ENCODE results near the gene TMEM132E. TPM values are rescaled to one million over a fixed set of nuclear protein-coding genes. Genes with fewer than 3 reads are reported as not detected.

The TMEM132E gene
- total and polyA plus RNA-seq, 10 of the 15 experiments (the other 5 are each of a cell fraction or from before 2014, with no cell fraction given), result not detected

- intact Hi-C loops (cut with micrococcal nuclease; ENCODE audit: unreplicated experiment) (no loop called here), in situ Hi-C loops (cut with MboI) (no loop called here)
- no peak for TF ChIP-seq ZNF217 (IDR thresholded peaks at IDR 0.05)
- FAIRE-seq (no peak), DNase-seq (ENCODE audit: low read depth, low spot score) (no peak), ATAC-seq (no peak)
- Histone ChIP-seq H4K20me1 (ENCODE audit: control insufficient read depth, insufficient read depth) (no peaks in the 10 kb centered on the region), H3K79me2 (ENCODE audit: control insufficient read depth, insufficient read depth, low read length) (no peaks in the 10 kb centered on the region), H3K9me3 (replicated peaks; ENCODE audit: control insufficient read depth, insufficient read depth, low read length) (no peaks in the 10 kb centered on the region), H3K27ac (ENCODE audit: control insufficient read depth, insufficient read depth) (no peak overlapping the region), H3K36me3 (ENCODE audit: control insufficient read depth in 2 of 2, insufficient read depth in 2 of 2, low read length in 1 of 2) (no peaks in the 10 kb centered on the region), H3K27me3 (replicated peaks in 1 of 2; ENCODE audit: control insufficient read depth in 2 of 2, insufficient read depth in 2 of 2, low read length in 1 of 2) (peaks cover 0 to 5% of the 10 kb centered on the region in 2 experiments; a peak in 2 of 4 replicates), H2AFZ (ENCODE audit: control insufficient read depth, low read depth, low read length) (no peak overlapping the region), H3K4me2 (ENCODE audit: control insufficient read depth, insufficient read depth) (no peak overlapping the region), H3K9ac (ENCODE audit: control insufficient read depth, insufficient read depth, low read length) (no peak overlapping the region), H3K4me1 (ENCODE audit: control insufficient read depth, insufficient read depth, low read length) (no peaks in the 10 kb centered on the region), H3K4me3 (no peak overlapping the region)
- SMC1A ChIA-PET (ENCODE audit: uncharacterized antibody, unreplicated experiment), result no interaction called here
- no TSS peak for BruUV-seq (replicated peaks)
- POLR2A ChIA-PET, result no interaction called here
- CTCF ChIA-PET, result no interaction called here
- RAD21 ChIA-PET (ENCODE audit: unreplicated experiment), result no interaction called here
- 29% methylated on average over 7 of the region's 7 CpGs for WGBS (ENCODE audit: insufficient coverage, insufficient replicate concordance, low lambda C conversion rate, missing lambda C conversion rate)
Observed at GRCh38 chr17:34670618-34671017, 91.2 kb downstream of the TMEM132E start.

- H3K4me2 ChIP-seq (ENCODE audit: control insufficient read depth, insufficient read depth), result no peak overlapping the region
- H3K9ac ChIP-seq (ENCODE audit: control insufficient read depth, insufficient read depth, low read length), result no peak overlapping the region
- DNase-seq (ENCODE audit: low read depth, low spot score), result no peak
- H2AFZ ChIP-seq (ENCODE audit: control insufficient read depth, low read depth, low read length), result no peak overlapping the region
- BruUV-seq (replicated peaks), result no TSS peak
- H4K20me1 ChIP-seq (ENCODE audit: control insufficient read depth, insufficient read depth), result no peaks in the 10 kb centered on the region
- no peak for ATAC-seq
- no peaks in the 10 kb centered on the region for H3K36me3 ChIP-seq (ENCODE audit: control insufficient read depth in 2 of 2, insufficient read depth in 2 of 2, low read length in 1 of 2)
- H3K27ac ChIP-seq (ENCODE audit: control insufficient read depth, insufficient read depth), result no peak overlapping the region
- H3K79me2 ChIP-seq (ENCODE audit: control insufficient read depth, insufficient read depth, low read length), result no peaks in the 10 kb centered on the region
- no peaks in the 10 kb centered on the region for H3K9me3 ChIP-seq (replicated peaks; ENCODE audit: control insufficient read depth, insufficient read depth, low read length)
- SMC1A ChIA-PET (ENCODE audit: uncharacterized antibody, unreplicated experiment), result no interaction called here
- peaks cover 0 to 5% of the 10 kb centered on the region in 2 experiments; a peak in 2 of 4 replicates for H3K27me3 ChIP-seq (replicated peaks in 1 of 2; ENCODE audit: control insufficient read depth in 2 of 2, insufficient read depth in 2 of 2, low read length in 1 of 2)
- RAD21 ChIA-PET (ENCODE audit: unreplicated experiment), result no interaction called here
- POLR2A ChIA-PET, result interaction anchor here (0.6 kb wide), 1 partner anchor 547 kb away, joined by 8 read pairs; no protein-coding TSS in a partner anchor
- no peak for FAIRE-seq
- H3K4me3 ChIP-seq, result no peak overlapping the region
- no peaks in the 10 kb centered on the region for H3K4me1 ChIP-seq (ENCODE audit: control insufficient read depth, insufficient read depth, low read length)
- WGBS (ENCODE audit: insufficient coverage, insufficient replicate concordance, low lambda C conversion rate, missing lambda C conversion rate), result 7% methylated on average over 4 of the region's 4 CpGs
- CTCF ChIA-PET, result no interaction called here
- intact Hi-C loops (cut with micrococcal nuclease; ENCODE audit: unreplicated experiment), result no loop called here
- in situ Hi-C loops (cut with MboI), result no loop called here
- TF ChIP-seq HCFC1 (IDR thresholded peaks at IDR 0.05; ENCODE audit: low read length), result no peak
- TF ChIP-seq BCLAF1 (IDR thresholded peaks at IDR 0.05), result no peak
- TF ChIP-seq, protein P1, sequence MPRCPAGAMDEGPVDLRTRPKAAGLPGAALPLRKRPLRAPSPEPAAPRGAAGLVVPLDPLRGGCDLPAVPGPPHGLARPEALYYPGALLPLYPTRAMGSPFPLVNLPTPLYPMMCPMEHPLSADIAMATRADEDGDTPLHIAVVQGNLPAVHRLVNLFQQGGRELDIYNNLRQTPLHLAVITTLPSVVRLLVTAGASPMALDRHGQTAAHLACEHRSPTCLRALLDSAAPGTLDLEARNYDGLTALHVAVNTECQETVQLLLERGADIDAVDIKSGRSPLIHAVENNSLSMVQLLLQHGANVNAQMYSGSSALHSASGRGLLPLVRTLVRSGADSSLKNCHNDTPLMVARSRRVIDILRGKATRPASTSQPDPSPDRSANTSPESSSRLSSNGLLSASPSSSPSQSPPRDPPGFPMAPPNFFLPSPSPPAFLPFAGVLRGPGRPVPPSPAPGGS (IDR thresholded peaks at IDR 0.05; ENCODE audit: borderline replicate concordance, insufficient read depth, low read depth, low read length, poor library complexity, severe bottlenecking), result no peak
- TF ChIP-seq SMC3 (IDR thresholded peaks at IDR 0.05; ENCODE audit: borderline replicate concordance, low read length), result no peak
- TF ChIP-seq IKZF1 (conservative IDR thresholded peaks at IDR 0.05), result no peak
- TF ChIP-seq RAD21 (IDR thresholded peaks at IDR 0.05; ENCODE audit: insufficient read depth, low read depth, low read length), result no peak
- no peak for TF ChIP-seq MEF2B (IDR thresholded peaks at IDR 0.05; ENCODE audit: partially characterized antibody, poor library complexity, severe bottlenecking)
- TF ChIP-seq POU2F2 (IDR thresholded peaks at IDR 0.05; ENCODE audit: borderline replicate concordance, low read depth, low read length), result no peak
Observed at GRCh38 chr17:34671191-34671590, 91.8 kb downstream of the TMEM132E start.

Measured in GM12878 (cell line).